Measurements from ENCODE around the gene LARGE1.

LARGE1 gene

GRCh38 chr22:33274214-33275072 lies 645.8 kb downstream of the LARGE1 start:
- no peak for DNase-seq

GRCh38 chr22:33272871-33273270 lies 647.4 kb downstream of the LARGE1 start:
- DNase-seq: no peak

GRCh38 chr22:33272180-33272579 lies 648.1 kb downstream of the LARGE1 start:
- no peak for DNase-seq

- peak; percentile 82 for DNase-seq
These were observed 648.7 kb downstream of the LARGE1 start for GRCh38 chr22:33271390-33272161.

GRCh38 chr22:33270596-33270995 lies 649.7 kb downstream of the LARGE1 start:
- DNase-seq: no peak

- no peak for DNase-seq
These were observed 658.6 kb downstream of the LARGE1 start for GRCh38 chr22:33261699-33262098.

GRCh38 chr22:33260498-33260897 lies 659.8 kb downstream of the LARGE1 start:
- no peak for DNase-seq

- DNase-seq: no peak
These were observed 664.5 kb downstream of the LARGE1 start for GRCh38 chr22:33255791-33256190.

- no peak for DNase-seq
These were observed 671.3 kb downstream of the LARGE1 start for GRCh38 chr22:33248948-33249347.

- DNase-seq: no peak
These were observed 672.5 kb downstream of the LARGE1 start for GRCh38 chr22:33247758-33248157.

GRCh38 chr22:33242078-33242477 lies 678.2 kb downstream of the LARGE1 start:
- no peak for DNase-seq

GRCh38 chr22:33240888-33241475 lies 679.3 kb downstream of the LARGE1 start:
- no peak for DNase-seq

GRCh38 chr22:33232071-33232470 lies 688.2 kb downstream of the LARGE1 start:
- no peak for DNase-seq

- DNase-seq: no peak
These were observed 692.5 kb downstream of the LARGE1 start for GRCh38 chr22:33227791-33228190.

- no peak for DNase-seq
These were observed 695.4 kb downstream of the LARGE1 start for GRCh38 chr22:33224841-33225240.
